Endothelial cell of hepatic sinusoid (primary cell): ENCODE data around the gene WWTR1.

Source experiments
- in situ Hi-C: cut with HindIII; loops from 2 replicates; pipeline ENCODE4 v1.10.0; 2017; ENCODE audit warnings: low sequenced_read_pairs

Gene WWTR1

GRCh38 chr3:149626671-149627070, 31.2 kb downstream of the WWTR1 start:
- in situ Hi-C loops = no loop called here

GRCh38 chr3:149625795-149626194, 32.0 kb downstream of the WWTR1 start:
- in situ Hi-C loops = no loop called here

GRCh38 chr3:149623824-149624223, 34.0 kb downstream of the WWTR1 start:
- in situ Hi-C loops = no loop called here

GRCh38 chr3:149621218-149622005, 36.4 kb downstream of the WWTR1 start:
- in situ Hi-C loops = no loop called here

- in situ Hi-C loops = no loop called here
These were observed 37.4 kb downstream of the WWTR1 start for GRCh38 chr3:149620291-149621020.

GRCh38 chr3:149619136-149619535, 38.7 kb downstream of the WWTR1 start:
- in situ Hi-C loops = loop anchor here (5.0 kb wide), 1 partner anchor 87 kb away; no protein-coding TSS in a partner anchor

GRCh38 chr3:149618151-149619123, 39.4 kb downstream of the WWTR1 start:
- in situ Hi-C loops = loop anchor here (5.0 kb wide), 1 partner anchor 86 kb away; no protein-coding TSS in a partner anchor

GRCh38 chr3:149615731-149616221, 42.0 kb downstream of the WWTR1 start:
- in situ Hi-C loops = loop anchor here (5.0 kb wide), 1 partner anchor 83 kb away; no protein-coding TSS in a partner anchor

GRCh38 chr3:149613988-149614387, 43.8 kb downstream of the WWTR1 start:
- in situ Hi-C loops = no loop called here

- in situ Hi-C loops = no loop called here
These were observed 45.4 kb downstream of the WWTR1 start for GRCh38 chr3:149612456-149612855.

GRCh38 chr3:149611149-149611548, 46.7 kb downstream of the WWTR1 start:
- in situ Hi-C loops = no loop called here

- in situ Hi-C loops = no loop called here
These were observed 47.3 kb downstream of the WWTR1 start for GRCh38 chr3:149610351-149611105.

- in situ Hi-C loops = loop anchor here (5.0 kb wide), 1 partner anchor 53 kb away; no protein-coding TSS in a partner anchor
These were observed 48.2 kb downstream of the WWTR1 start for GRCh38 chr3:149609595-149609994.

GRCh38 chr3:149608987-149609386, 48.8 kb downstream of the WWTR1 start:
- in situ Hi-C loops = loop anchor here (5.0 kb wide), 1 partner anchor 53 kb away; no protein-coding TSS in a partner anchor

GRCh38 chr3:149605902-149606301, 51.9 kb downstream of the WWTR1 start:
- in situ Hi-C loops = loop anchor here (5.0 kb wide), 1 partner anchor 56 kb away; no protein-coding TSS in a partner anchor

- in situ Hi-C loops = no loop called here
These were observed 53.5 kb downstream of the WWTR1 start for GRCh38 chr3:149604125-149604875.

- in situ Hi-C loops = no loop called here
These were observed 54.4 kb downstream of the WWTR1 start for GRCh38 chr3:149603126-149604074.

- in situ Hi-C loops = no loop called here
These were observed 57.2 kb downstream of the WWTR1 start for GRCh38 chr3:149600634-149601033.
